HG03520 (cell line): ENCODE results near the gene DCD.
"Not testable (repeated sequence)": the region's sequence is repeated elsewhere in the genome, so short reads cannot be mapped to it uniquely, and the experiment has no call there.

Experiments
- ATAC-seq: cut with Tn5 transposase; IDR thresholded peaks from one replicate; pipeline ENCODE4 v1.9.1; 2021; ENCODE audit warnings: mild to moderate bottlenecking, moderate library complexity; ENCODE audit not compliant: unreplicated experiment

DCD gene

DNA sequence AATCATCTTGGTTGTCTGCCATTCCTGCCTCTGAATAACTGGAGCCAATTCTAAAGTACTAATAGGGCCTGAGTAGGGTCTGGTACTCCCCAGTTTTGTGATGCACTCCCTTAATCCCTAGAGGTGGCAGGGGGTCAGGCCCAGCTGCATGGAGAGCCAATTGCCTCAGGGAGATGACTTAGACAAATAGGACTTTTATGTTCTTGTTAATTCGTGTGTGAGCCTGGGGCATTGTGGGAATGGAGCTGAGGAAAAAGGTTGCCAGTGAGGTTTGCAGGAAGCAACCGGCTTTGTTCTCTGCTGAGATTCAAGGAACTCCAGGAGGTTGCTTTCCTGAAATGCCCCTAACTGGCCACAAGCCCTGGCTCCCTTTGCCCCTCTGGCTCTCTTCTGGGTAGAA is 6.8 kb upstream of the DCD start:
- no peak for ATAC-seq

GRCh38 chr12:54653025-54653424 is 4.9 kb upstream of the DCD start:
- ATAC-seq: no peak

- no peak for ATAC-seq
Observed at GRCh38 chr12:54650889-54651288, 2.7 kb upstream of the DCD start.

DNA sequence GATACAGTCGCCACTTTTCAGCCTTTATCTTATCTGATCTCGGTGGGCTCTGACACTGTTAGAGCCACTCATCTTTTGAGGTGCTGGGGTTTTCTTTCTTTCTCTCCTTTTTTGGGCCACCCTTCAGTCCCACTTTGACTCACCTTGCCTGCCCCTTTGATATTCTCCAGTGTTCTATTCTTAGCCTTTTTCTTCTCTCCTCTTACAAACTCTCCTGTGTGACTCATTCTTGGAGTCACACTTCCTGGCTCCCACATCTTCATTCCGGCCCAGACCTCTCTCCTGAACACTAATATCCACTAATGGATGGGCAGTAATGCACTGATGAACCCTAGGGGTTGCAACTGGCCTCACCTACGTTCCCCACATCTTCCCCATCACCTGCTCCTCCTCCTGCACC is 2.2 kb upstream of the DCD start:
- no peak for ATAC-seq

DNA sequence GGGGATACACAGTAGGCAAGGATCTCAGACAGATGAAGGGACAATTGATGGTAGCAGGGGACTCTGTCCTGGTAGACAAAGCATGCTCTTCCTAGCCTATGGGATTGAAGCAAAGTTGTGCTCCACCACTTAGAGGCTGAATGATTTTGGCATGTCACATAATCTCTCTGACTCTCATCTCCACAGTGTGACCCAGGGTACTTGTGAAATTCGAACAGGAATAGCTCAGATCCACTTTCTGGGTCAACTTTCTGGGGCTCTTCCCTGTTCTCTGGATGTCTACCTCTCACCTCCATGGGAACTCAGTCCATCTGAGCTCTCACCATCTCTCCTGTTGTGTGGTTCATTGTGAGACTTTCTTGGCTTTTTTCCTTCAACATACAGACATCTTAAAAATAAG is 1.7 kb upstream of the DCD start:
- no peak for ATAC-seq

DNA sequence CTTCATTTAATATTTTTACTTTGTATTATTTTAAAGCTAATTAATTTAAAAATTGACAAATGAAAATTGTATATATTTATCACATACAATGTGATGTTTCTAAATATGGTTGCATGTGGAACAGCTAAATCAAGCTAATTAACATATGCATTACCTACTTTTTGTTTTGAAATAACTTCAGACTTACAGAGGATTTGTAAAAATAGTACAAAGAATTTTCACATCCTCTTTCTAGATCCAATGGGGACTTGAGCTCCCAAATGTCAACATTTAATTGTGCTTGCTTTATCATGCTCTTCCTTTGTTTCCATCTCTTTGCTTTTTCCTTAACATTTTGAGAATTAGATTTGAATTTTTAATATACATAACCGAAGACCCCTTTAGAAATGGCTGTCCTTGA is 6.6 kb downstream of the DCD start:
- no peak for ATAC-seq

GRCh38 chr12:54641089-54641488 is 7.1 kb downstream of the DCD start:
- ATAC-seq: no peak

GRCh38 chr12:54639112-54639511 is 9.1 kb downstream of the DCD start:
- not testable (repeated sequence) for ATAC-seq

GRCh38 chr12:54634795-54635194 is 13.4 kb downstream of the DCD start, which contains the start of gene LACRT:
LACRT (minus strand) TSS chr12:54634895; CDS start chr12:54634841, 54 bp downstream.
- ATAC-seq: no peak

DNA sequence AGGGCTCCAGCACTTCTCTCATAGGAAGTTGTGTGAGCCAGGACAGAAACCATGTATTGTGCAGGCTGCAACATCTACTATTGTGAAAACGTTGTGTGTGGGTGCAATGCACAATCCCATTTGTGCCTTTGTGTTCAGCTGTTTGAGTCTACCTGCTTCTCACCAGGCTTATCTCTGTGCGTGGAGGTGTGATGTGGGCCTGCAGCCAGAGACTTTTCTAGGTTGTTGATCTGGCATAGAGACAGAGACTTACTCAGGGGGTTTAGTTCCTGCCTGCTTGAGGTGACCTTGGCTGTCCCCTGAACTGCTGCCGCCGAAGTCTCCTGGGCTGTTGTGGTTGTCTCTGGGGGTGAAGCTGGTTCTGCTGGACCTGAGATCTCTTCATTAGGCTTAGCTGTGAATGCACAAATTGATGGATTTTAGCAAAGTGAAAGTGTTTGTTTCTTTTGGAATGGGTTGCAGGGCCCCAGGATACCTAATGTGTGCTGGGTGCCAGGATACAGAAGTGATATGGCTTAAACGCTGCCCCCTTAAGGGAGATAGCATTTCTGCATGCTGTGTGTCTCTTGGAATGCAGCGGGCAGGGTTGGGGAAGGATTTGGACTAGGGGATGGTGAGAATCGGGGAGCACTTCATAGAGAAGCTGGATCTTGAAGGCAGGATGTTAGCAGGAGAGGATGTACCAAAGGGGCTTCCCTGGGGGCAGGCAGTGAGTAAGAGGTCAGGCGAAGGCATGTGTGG is 16.0 kb downstream of the DCD start:
- ATAC-seq: no peak

DNA sequence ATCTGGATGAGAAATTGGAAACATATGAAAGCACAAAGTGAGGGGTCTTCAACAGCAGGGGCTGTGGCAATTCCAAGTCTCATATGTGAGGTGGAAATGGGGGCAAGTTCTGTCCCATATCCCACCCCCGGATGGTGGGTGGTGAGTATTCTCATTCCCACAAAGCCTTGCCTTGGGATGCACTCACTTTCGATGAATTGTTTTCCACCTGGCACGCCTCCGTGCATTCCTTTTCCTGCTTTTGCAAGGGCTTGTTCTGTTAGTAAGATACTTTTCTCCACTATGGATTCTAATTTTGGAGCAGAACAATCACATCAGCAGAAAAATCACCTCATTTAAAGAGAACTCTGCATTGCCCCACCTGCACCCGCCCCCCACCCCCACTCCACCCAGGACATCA is 16.6 kb downstream of the DCD start:
- ATAC-seq: no peak

GRCh38 chr12:54629925-54630324 is 18.2 kb downstream of the DCD start:
- no peak for ATAC-seq

GRCh38 chr12:54628186-54628846 is 19.8 kb downstream of the DCD start:
- ATAC-seq: no peak

GRCh38 chr12:54627304-54627703 is 20.9 kb downstream of the DCD start:
- ATAC-seq: no peak

GRCh38 chr12:54625598-54625997 is 22.6 kb downstream of the DCD start:
- no peak for ATAC-seq

GRCh38 chr12:54624315-54625279 is 23.6 kb downstream of the DCD start:
- no peak for ATAC-seq

- ATAC-seq: no peak
Observed at GRCh38 chr12:54622463-54623183, 25.5 kb downstream of the DCD start.

DNA sequence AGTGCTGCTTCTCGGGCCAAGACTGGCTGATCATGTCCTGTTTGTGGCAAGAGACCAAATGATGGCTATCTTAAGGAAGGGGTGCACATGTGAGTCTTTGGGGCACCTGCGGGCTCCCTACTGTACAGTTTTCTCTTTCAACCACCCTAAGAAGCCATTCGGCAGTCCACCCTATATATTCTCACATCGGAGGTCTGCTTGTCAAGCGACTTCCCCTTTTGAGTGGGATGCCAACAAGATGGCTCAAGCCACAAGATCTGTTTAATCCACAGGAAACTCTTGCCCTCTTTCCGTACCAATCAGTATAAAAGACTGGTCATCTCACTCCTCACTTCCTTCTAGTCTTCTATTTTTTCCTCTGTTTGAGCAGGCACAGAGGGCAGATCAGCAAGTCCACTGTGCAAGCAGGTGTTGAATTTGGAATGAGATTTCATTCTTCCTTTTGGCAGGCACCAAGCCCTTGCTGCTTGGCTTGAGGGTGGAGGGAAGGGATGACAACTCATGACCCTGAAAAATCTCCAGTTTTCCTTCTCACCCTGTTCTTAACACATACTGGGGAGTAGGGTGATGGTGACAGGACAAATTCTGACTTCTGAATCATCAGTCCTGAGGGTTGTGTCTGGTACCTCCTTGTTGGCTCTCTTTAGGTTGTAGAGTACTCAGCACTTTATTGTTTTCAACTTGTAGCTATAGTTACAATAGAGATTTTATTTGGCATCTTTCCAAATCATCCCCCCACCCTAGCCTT is 31.1 kb downstream of the DCD start:
- ATAC-seq: no peak

DNA sequence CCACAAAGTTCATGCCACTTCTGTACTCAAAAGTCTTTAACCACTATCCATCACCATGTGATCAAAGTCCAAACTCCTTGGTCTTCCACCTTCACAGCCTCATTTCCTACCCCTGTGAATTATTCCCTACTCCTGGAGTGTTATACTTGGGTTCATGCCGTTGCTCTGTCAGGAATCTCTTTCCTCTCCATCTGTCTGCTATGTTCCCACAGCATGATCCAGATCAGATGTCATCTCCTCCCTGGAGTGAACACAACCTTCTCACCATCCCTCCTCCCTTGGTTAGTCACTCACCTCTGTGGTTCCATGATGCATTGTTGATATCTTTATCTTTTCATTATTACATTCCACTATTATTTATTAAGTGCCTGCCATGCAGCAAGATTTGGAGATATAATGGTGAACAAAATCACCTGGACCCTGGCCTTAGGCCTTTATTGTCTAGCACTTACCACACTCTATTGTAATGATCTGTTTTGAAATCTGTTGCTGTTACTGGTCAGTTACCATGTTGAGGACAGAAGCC is 35.9 kb downstream of the DCD start:
- no peak for ATAC-seq

DNA sequence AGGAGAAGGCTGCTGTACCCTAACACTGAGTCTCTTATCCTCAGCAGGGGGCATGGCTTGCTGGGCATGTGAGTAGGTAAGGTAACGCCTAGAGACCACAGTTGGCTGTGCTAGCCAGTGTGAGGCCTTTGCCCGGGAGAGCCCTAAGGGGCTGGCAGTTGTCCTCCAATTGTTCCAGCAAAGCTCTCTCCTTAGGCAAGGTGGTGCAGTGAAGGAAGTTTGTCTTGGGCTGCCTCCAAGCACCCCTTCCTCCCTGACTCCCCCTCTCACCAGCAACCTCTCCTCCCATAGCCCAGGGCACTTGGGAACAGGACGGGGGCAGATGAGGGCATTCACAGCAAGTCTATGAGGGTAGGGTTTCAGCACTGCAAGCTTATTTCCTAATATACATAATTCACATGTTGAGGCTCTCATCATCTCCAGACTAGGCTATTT is 36.4 kb downstream of the DCD start:
- no peak for ATAC-seq
